GM13977 (cell line): ENCODE results near the gene EXOC4.

ENCODE experiments used
- DNase-seq: peaks from one replicate; pipeline ENCODE4 v3.0.0; 2012; ENCODE audit warnings: low spot score
- in situ Hi-C: fragments of 300-500 bp; cut with MboI; formaldehyde crosslinking; loops from one replicate; pipeline ENCODE4 v1.12.0; 2022; ENCODE audit warnings: low sequenced_read_pairs, low pct_unique_long_range_greater_than_20kb, mixed read lengths, inconsistent platforms; ENCODE audit not compliant: unreplicated experiment
- TF ChIP-seq, protein P1 (sequence below): IDR thresholded peaks from 2 replicates; pipeline ENCODE4 v1.5.1; 2012; ENCODE audit warnings: mild to moderate bottlenecking, control low read depth; ENCODE audit not compliant: insufficient read depth; ENCODE audit errors: extremely low read depth, missing control alignments

Gene EXOC4

GRCh38 chr7:133391206-133391605 lies 138.3 kb downstream of the EXOC4 start:
- no peak for DNase-seq
- in situ Hi-C loops = no loop called here
- TF ChIP-seq, protein P1, sequence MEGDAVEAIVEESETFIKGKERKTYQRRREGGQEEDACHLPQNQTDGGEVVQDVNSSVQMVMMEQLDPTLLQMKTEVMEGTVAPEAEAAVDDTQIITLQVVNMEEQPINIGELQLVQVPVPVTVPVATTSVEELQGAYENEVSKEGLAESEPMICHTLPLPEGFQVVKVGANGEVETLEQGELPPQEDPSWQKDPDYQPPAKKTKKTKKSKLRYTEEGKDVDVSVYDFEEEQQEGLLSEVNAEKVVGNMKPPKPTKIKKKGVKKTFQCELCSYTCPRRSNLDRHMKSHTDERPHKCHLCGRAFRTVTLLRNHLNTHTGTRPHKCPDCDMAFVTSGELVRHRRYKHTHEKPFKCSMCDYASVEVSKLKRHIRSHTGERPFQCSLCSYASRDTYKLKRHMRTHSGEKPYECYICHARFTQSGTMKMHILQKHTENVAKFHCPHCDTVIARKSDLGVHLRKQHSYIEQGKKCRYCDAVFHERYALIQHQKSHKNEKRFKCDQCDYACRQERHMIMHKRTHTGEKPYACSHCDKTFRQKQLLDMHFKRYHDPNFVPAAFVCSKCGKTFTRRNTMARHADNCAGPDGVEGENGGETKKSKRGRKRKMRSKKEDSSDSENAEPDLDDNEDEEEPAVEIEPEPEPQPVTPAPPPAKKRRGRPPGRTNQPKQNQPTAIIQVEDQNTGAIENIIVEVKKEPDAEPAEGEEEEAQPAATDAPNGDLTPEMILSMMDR = no peak

- TF ChIP-seq, protein P1 = no peak
- in situ Hi-C loops = no loop called here
- no peak for DNase-seq
Measured at GRCh38 chr7:133394369-133394768, 141.5 kb downstream of the EXOC4 start.

DNA sequence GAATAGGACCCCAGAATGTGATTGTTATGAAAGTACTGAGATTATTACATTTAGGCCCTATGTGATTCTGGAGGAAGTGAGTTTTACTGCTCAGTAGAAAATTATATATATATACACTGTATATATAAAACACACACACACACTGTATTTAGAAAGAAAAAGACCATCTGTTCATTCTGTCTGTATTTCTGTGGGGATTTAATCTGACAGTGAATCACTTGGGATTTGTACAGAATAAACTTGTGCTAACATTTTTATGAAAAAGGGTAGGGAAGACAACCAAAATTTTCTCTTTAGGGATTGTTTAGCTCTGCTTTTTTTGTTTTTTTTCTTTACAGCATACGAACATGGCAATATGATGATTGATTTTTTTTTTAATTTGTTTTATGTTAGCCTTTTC lies 142.7 kb downstream of the EXOC4 start:
- TF ChIP-seq, protein P1 = no peak
- in situ Hi-C loops = no loop called here
- DNase-seq = no peak

- TF ChIP-seq, protein P1 = no peak
- in situ Hi-C loops = no loop called here
- DNase-seq = no peak
Measured at GRCh38 chr7:133398506-133398905, 145.6 kb downstream of the EXOC4 start.

DNA sequence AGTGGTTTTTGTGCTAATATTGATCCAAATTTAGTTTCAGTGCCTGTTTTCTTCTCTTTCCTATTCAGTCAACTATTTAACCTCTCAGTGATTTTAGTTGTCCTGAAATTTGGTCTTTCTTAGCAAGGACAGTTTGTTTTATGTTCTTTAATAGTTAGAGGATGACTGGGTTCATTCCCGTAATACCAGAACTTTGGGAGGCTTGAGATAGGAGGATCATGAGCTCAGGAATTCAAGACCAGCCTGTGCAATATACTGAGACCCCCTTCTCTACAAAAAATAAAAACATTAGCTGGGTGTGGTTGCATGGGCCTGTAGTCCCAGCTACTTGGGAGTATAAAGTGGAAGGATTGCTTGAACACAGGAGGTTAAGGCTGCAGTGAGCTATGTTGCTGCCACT lies 148.3 kb downstream of the EXOC4 start:
- no peak for DNase-seq
- TF ChIP-seq, protein P1 = no peak
- in situ Hi-C loops = no loop called here

- DNase-seq = no peak
- TF ChIP-seq, protein P1 = no peak
- in situ Hi-C loops = no loop called here
Measured at GRCh38 chr7:133408212-133408611, 155.3 kb downstream of the EXOC4 start.

DNA sequence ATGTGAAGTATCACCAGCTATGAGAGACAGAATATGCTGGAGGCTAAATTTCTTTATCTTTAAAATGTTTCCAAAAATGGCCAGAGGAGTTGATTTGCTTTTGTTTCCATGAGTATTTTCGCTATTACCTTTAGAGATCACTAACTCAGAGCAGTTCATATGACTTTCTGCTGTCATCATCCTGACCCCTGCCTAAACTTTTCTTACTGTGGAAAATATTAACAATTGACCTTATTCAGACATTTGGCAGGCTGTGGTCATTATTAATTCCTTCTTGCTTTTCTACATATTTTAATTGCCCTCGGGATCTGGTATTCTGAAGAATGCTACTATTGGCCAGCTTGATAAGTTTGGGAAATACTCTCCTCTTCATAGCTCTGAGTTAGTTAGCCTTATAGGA lies 156.5 kb downstream of the EXOC4 start:
- DNase-seq = no peak
- in situ Hi-C loops = no loop called here
- TF ChIP-seq, protein P1 = no peak
